A673 (cell line): ENCODE results near the gene PSPC1.
"Not testable (repeated sequence)": the region's sequence is repeated elsewhere in the genome, so short reads cannot be mapped to it uniquely, and the experiment has no call there.

ENCODE experiments used
- EZH2 ChIP-seq: fragments of 200-600 bp; sonication (generic); IDR thresholded peaks from 2 replicates; pipeline ENCODE4 v1.6.1; 2017; ENCODE audit warnings: borderline replicate concordance, low read depth, mild to moderate bottlenecking, mixed read lengths, antibody characterized with exemption, low read length; ENCODE audit not compliant: poor library complexity, severe bottlenecking
- TF ChIP-seq, protein P1 (sequence below): fragments of 300-800, 200-600 bp; sonication (generic); conservative IDR thresholded peaks from 2 replicates; pipeline ENCODE4 v1.5.1; 2017; ENCODE audit warnings: low read depth, mild to moderate bottlenecking, antibody characterized with exemption, low read length, moderate library complexity, mixed read lengths

DNA sequence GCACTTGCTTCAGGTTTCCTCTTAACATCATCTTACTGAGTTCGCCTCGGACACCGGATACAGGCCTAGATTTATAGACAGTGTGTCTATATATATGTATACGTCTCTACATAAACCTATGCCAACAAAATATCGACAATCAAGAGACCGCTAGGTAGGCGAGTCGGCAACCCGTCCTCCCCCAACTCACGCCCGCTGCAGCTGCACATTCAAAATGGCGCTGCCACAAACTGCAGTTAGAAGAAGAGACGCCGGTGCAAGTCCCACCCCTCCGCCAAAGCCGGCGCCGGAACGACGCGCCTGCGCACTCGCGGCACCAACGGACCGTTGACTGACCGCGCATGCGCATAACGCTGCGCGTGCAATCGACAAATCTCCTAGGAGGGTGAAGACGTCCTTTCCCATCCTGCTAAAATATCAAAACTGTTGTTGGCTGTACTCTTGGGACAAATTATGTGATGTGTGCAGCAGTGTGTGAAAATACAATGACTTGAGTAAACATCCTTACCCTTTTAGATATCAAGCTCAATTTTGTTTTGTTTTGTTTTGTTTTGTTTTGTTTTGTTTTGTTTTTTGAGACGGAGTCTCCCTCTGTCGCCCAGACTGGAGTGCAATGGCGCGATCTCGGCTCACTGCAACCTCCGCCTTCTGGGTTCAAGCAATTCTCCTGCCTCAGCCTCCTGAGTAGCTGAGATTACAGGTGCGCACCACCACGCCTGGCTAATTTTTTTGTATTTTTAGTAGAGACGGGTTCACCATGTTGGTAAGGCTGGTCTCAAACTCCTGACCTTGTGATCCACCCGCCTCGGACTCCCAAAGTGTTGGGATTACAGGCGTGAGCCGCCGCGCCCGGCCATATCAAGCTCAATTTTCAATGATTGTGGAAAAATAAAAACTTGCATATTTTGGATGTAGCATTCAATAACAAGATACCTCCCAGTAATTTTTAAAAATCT is at the start of gene PSPC1:
- not testable (repeated sequence) for TF ChIP-seq EZH2
- TF ChIP-seq, protein P1, sequence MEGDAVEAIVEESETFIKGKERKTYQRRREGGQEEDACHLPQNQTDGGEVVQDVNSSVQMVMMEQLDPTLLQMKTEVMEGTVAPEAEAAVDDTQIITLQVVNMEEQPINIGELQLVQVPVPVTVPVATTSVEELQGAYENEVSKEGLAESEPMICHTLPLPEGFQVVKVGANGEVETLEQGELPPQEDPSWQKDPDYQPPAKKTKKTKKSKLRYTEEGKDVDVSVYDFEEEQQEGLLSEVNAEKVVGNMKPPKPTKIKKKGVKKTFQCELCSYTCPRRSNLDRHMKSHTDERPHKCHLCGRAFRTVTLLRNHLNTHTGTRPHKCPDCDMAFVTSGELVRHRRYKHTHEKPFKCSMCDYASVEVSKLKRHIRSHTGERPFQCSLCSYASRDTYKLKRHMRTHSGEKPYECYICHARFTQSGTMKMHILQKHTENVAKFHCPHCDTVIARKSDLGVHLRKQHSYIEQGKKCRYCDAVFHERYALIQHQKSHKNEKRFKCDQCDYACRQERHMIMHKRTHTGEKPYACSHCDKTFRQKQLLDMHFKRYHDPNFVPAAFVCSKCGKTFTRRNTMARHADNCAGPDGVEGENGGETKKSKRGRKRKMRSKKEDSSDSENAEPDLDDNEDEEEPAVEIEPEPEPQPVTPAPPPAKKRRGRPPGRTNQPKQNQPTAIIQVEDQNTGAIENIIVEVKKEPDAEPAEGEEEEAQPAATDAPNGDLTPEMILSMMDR, result not testable (repeated sequence)
